Superior temporal gyrus (tissue), 1 donor: ENCODE measurements around the gene DNASE1L1.

Source experiments
- DNase-seq: peaks from one replicate; pipeline ENCODE4 v3.0.0-alpha.2; 2016; ENCODE audit errors: extremely low spot score

The DNASE1L1 gene

GRCh38 chrX:154436374-154436982 lies 27.4 kb upstream of the DNASE1L1 start:
- DNase-seq = no peak

GRCh38 chrX:154435171-154435733 lies 26.2 kb upstream of the DNASE1L1 start:
- no peak for DNase-seq

- no peak for DNase-seq
These were observed 25.5 kb upstream of the DNASE1L1 start for GRCh38 chrX:154434394-154435168.

GRCh38 chrX:154433605-154434004 lies 24.6 kb upstream of the DNASE1L1 start:
- no peak for DNase-seq

- no peak for DNase-seq
These were observed 23.2 kb upstream of the DNASE1L1 start for GRCh38 chrX:154432210-154432609.

- DNase-seq = no peak
These were observed 22.3 kb upstream of the DNASE1L1 start for GRCh38 chrX:154431341-154431740.

GRCh38 chrX:154430916-154431315 lies 21.9 kb upstream of the DNASE1L1 start:
- no peak for DNase-seq

- no peak for DNase-seq
These were observed 21.4 kb upstream of the DNASE1L1 start for GRCh38 chrX:154430479-154430878.

- no peak for DNase-seq
These were observed 20.7 kb upstream of the DNASE1L1 start for GRCh38 chrX:154429711-154430110.

- peak; percentile 88 for DNase-seq
These were observed 19.4 kb upstream of the DNASE1L1 start, which contains the start of gene ATP6AP1 for GRCh38 chrX:154428176-154429171. Gene ATP6AP1 (plus strand): TSS chrX:154428677. CDS start chrX:154428693, 16 bp downstream.

- DNase-seq = no peak
These were observed 18.1 kb upstream of the DNASE1L1 start for GRCh38 chrX:154426916-154427770.

GRCh38 chrX:154420402-154420756 lies 11.3 kb upstream of the DNASE1L1 start:
- DNase-seq = no peak

GRCh38 chrX:154419688-154420401 lies 10.8 kb upstream of the DNASE1L1 start:
- DNase-seq = no peak

GRCh38 chrX:154419189-154419588 lies 10.1 kb upstream of the DNASE1L1 start:
- DNase-seq = no peak

- no peak for DNase-seq
These were observed 8.1 kb upstream of the DNASE1L1 start for GRCh38 chrX:154417157-154417556.

- DNase-seq = no peak
These were observed 4.1 kb upstream of the DNASE1L1 start for GRCh38 chrX:154413142-154413541.

GRCh38 chrX:154412468-154412867 lies 3.4 kb upstream of the DNASE1L1 start:
- no peak for DNase-seq

GRCh38 chrX:154411981-154412340 lies 2.9 kb upstream of the DNASE1L1 start:
- no peak for DNase-seq

GRCh38 chrX:154408659-154409221 lies 314 bp downstream of the DNASE1L1 start:
- DNase-seq = no peak

- no peak for DNase-seq
These were observed 4.3 kb downstream of the DNASE1L1 start for GRCh38 chrX:154404625-154405192.
